PC-3 (cell line): ENCODE data around the gene TMEM242.

Source experiments
- CTCF ChIP-seq: fragments of 300-600 bp; sonication (generic); conservative IDR thresholded peaks from 2 replicates; pipeline ENCODE4 v1.5.1; 2017; ENCODE audit warnings: antibody characterized with exemption, low read depth, mild to moderate bottlenecking, low read length
- EZH2 ChIP-seq: fragments of 300-600 bp; sonication (generic); IDR thresholded peaks from one replicate; pipeline ENCODE4 v1.6.1; 2017; ENCODE audit warnings: antibody characterized with exemption, mild to moderate bottlenecking, low read length; ENCODE audit not compliant: unreplicated experiment

- TF ChIP-seq EZH2 (no peak), CTCF (no peak)
These were observed 15.7 kb downstream of the TMEM242 start for GRCh38 chr6:157307661-157308060.
